ENCODE measurements around the gene GTF2IRD1.
"Not testable (repeated sequence)": the region's sequence is repeated elsewhere in the genome, so short reads cannot be mapped to it uniquely, and the experiment has no call there.

Gene GTF2IRD1

GRCh38 chr7:74429153-74429747, 24.5 kb upstream of the GTF2IRD1 start:
- DNase-seq = peak; percentile 70

- DNase-seq = not testable (repeated sequence)
These were observed 23.3 kb upstream of the GTF2IRD1 start for GRCh38 chr7:74430409-74430808.

- peak; percentile 53 for DNase-seq
These were observed 22.7 kb upstream of the GTF2IRD1 start for GRCh38 chr7:74430961-74431466.

GRCh38 chr7:74437291-74437571, 16.5 kb upstream of the GTF2IRD1 start:
- not testable (repeated sequence) for DNase-seq

GRCh38 chr7:74438327-74438726, 15.4 kb upstream of the GTF2IRD1 start:
- DNase-seq = no peak

GRCh38 chr7:74439541-74439940, 14.2 kb upstream of the GTF2IRD1 start:
- no peak for DNase-seq

- DNase-seq = not testable (repeated sequence)
These were observed 13.6 kb upstream of the GTF2IRD1 start for GRCh38 chr7:74440143-74440542.

- no peak for DNase-seq
These were observed 11.9 kb upstream of the GTF2IRD1 start for GRCh38 chr7:74441801-74442200.

- DNase-seq = peak; percentile 61
These were observed 10.0 kb upstream of the GTF2IRD1 start for GRCh38 chr7:74443543-74444247.

- DNase-seq = no peak
These were observed 4.6 kb upstream of the GTF2IRD1 start for GRCh38 chr7:74449144-74449543.

- DNase-seq = no peak
These were observed 3.8 kb upstream of the GTF2IRD1 start for GRCh38 chr7:74449809-74450397.

GRCh38 chr7:74452748-74453321, 871 bp upstream of the GTF2IRD1 start:
- DNase-seq = peak; percentile 73

GRCh38 chr7:74454021-74454924, 567 bp downstream of the GTF2IRD1 start:
- peak; percentile 72 for DNase-seq

GRCh38 chr7:74454925-74455288, 1.2 kb downstream of the GTF2IRD1 start:
- peak; percentile 76 for DNase-seq

- DNase-seq = no peak
These were observed 1.6 kb downstream of the GTF2IRD1 start for GRCh38 chr7:74455291-74455804.

GRCh38 chr7:74455928-74456327, 2.2 kb downstream of the GTF2IRD1 start:
- DNase-seq = no peak

GRCh38 chr7:74457007-74457406, 3.3 kb downstream of the GTF2IRD1 start:
- DNase-seq = no peak

GRCh38 chr7:74461970-74462706, 8.4 kb downstream of the GTF2IRD1 start:
- DNase-seq = peak; percentile 66

GRCh38 chr7:74462707-74463100, 9.0 kb downstream of the GTF2IRD1 start:
- DNase-seq = peak; percentile 69

GRCh38 chr7:74464931-74465886, 11.5 kb downstream of the GTF2IRD1 start:
- peak; percentile 22 for DNase-seq
